ENCODE data around the gene SLC5A10. TPM values are rescaled to one million over a fixed set of nuclear protein-coding genes. Genes with fewer than 3 reads are reported as not detected.
A peak's percentile ranks its signal among the peaks of the same experiment; 100 is the strongest.
"Not testable (repeated sequence)": the region's sequence is repeated elsewhere in the genome, so short reads cannot be mapped to it uniquely, and the experiment has no call there.

Gene SLC5A10
- total RNA-seq, 2 experiments from 2014 or later, result not detected

- H3K4me1 Mint-ChIP-seq (ENCODE audit: low read depth); H3K4me3 Mint-ChIP-seq; H3K9me3 Mint-ChIP-seq (ENCODE audit: insufficient read depth); H3K27me3 Mint-ChIP-seq (ENCODE audit: low read depth); DNase-seq; H3K36me3 Mint-ChIP-seq (ENCODE audit: low read depth); H3K27ac Mint-ChIP-seq; CTCF ChIA-PET; POLR2A ChIA-PET: not testable (repeated sequence)
- peak; percentile 97 for ATAC-seq
Observed at GRCh38 chr17:19070318-19071168, 118.6 kb downstream of the SLC5A10 start.

Other genes with a start within 250 kb of the SLC5A10 start
- not detected for gene FBXW10, start 208.1 kb upstream of the SLC5A10 start, total RNA-seq
- 10 to 100 TPM; 21.6 to 29.9 TPM for gene TVP23B, start 171.0 kb upstream of the SLC5A10 start, total RNA-seq
- gene PRPSAP2, start 94.0 kb upstream of the SLC5A10 start, total RNA-seq, result 10 to 100 TPM; 57.3 to 57.8 TPM
- gene FAM83G, start 52.6 kb downstream of the SLC5A10 start, total RNA-seq, result 1 to 10 TPM; 4.0 to 4.5 TPM
- gene GRAP, start 94.8 kb downstream of the SLC5A10 start, total RNA-seq, result 10 to 100 TPM; 25.9 to 26.3 TPM
- 10 to 100 TPM; 13.6 to 16.8 TPM for gene GRAPL, start 175.4 kb downstream of the SLC5A10 start, total RNA-seq